Measurements from ENCODE around the gene MTCL1.

The MTCL1 gene

DNA sequence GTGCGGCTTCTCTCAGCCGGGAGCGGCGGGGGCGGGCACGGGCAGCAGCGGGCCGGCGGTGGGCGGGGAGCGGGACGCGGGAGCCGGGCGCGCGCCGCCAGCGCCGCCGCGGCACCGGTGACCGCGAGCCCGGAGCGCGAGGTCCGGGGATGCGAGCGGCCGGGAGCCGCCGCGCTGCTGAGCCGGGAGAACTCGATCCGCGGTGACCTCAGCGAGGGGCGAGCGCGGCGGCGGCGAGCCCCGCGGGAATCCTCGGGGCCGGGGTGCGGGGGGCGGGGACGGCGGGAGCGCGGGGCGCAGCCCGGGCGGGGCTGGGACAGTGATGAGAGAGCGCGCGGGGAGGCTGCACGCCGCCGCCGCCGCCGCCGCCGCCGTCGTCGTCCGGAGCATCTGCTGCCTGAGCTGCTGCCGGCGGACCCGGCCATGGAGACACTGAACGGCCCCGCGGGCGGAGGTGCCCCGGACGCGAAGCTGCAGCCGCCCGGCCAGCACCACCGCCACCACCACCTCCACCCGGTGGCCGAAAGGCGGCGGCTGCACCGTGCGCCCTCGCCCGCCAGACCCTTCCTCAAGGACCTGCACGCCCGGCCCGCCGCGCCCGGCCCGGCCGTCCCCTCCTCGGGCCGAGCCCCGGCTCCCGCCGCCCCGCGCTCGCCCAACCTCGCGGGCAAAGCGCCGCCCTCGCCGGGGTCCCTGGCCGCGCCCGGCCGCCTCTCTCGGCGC is at the start of gene MTCL1:
Gene MTCL1 (plus strand): TSS at position 319 of the 723 bp plus-strand sequence. CDS start 105 bp downstream, at position 424.
- DNase-seq: peak; percentile 70

DNA sequence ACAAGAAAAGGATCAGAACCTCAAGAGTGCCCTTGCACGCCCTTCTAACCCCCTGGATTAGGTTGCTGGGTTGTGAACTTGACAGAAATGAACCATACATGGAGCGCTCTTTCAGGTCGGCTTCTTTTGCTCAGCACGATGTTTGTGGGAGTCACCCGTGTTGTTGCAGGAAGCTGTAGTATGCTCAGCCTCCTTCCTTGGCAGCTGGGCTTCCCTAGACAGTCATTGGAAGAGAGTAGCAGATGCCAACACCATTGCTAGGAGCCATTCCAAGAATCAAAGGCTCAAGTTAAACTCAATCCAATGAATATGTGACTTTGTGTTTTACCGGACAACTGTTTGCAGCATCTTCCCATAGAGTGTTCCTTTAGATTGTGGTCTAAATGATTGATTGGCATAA is 49.1 kb upstream of the MTCL1 start:
- DNase-seq: no peak

GRCh38 chr18:8657050-8657820 is 48.1 kb upstream of the MTCL1 start:
- DNase-seq: no peak

DNA sequence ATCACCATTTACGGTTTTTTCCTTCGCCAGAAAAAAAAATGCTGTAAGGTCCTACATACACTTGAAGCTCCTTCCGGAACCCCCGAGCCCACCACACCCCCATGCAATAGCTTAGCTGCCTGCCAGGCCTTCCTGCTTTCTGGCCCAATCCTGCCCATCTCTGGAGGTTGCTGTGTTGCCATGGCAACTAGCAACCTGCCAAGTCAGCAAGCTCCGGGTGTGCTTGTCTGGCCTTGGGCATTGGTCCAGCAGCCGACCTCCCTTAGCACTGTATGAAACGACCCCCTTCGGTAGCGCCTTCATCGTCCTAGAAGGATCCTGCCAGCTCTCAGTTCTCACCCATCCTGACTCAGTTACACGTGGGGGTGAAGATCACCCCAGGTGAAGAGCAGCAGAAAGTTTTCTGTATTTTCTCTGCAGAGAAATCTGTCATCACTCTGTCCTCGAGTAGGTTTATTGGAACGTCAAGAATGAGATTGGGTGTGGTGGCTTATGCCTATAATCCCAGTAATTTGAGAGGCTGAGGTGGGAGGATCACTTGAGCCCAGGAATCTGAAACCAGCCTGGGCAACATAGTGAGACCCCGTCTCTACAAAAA is 47.4 kb upstream of the MTCL1 start:
- DNase-seq: no peak

GRCh38 chr18:8658858-8659485 is 46.4 kb upstream of the MTCL1 start:
- no peak for DNase-seq

GRCh38 chr18:8659609-8660242 is 45.6 kb upstream of the MTCL1 start:
- DNase-seq: no peak

- no peak for DNase-seq
These were observed 45.0 kb upstream of the MTCL1 start for GRCh38 chr18:8660316-8660715.

DNA sequence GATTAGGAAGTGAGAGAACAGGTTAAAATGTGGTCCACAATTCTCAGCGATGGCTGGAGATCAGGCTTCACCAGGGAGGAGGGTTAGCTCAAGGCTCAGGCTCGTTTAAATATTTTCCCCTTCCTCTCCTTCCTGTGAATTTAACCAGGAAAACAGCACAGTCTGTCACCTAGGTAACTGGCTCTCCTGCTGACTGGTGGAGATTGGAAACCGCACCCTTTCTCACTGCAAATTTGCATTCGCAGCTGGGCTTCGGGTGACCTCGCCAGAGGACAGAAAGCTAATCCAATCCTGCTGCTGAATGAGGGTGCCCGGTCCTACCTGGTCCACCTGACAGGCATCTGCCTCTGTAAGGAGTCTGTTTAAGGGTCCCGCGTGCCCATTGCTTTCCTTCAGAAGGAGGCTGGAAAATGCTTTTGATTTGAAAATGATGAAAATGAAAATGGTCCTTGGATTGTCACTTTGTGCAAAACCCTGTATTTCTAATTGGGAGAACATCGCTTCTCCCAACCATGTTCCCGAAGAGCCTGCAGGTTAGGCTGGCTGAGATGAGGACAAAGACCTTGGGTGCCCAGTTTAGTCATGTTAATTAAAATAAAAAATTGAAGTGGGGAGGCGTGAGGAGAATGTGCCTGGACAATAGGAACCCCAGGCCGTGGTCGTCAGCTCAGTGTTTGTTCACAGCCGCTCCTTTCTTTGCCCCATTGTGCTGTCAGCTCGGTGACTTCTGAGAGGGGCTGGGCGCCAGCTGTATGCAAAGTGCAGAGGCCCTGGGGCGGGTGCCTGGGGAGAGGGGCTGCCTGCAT is 43.4 kb upstream of the MTCL1 start:
- no peak for DNase-seq

GRCh38 chr18:8662560-8663255 is 42.6 kb upstream of the MTCL1 start:
- DNase-seq: no peak

- DNase-seq: no peak
These were observed 37.5 kb upstream of the MTCL1 start for GRCh38 chr18:8667846-8668245.

DNA sequence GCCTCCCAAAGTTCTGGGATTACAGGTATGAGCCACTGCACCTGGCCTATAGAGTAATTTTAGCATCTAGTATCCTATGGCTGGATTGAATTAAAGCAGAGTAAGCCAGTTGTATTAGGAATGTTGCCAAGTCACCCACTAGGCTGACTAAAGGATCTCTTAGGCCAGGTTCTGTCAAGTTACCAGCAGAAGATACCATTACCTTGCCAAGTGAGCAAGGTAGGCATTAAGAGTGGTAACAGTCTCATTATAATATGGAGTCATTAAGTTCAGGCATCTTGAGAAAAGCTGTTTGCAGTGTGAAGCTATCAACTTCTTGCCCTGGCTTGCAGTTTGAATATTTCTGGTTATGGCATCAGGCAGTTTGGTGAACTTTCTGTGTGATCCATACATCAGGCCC is 37.0 kb upstream of the MTCL1 start:
- DNase-seq: no peak

DNA sequence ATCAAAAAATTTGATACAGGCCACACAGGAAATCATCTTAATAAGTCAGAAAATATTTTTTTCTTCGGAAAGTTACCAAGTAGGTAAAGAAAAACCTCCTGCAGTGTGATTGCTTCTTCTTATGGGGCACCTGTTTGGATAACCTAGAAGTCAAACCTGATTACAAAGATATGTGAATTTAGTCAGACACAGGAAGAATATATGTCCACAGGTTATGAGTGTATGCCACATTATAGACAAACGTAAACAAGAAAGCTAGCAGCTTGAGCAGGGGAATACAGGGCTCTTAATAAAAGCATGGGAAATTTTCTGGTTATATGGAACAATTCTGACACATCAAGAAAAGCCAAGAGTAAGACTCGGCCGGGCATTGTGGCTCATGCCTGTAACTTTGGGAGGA is 35.8 kb upstream of the MTCL1 start:
- no peak for DNase-seq

DNA sequence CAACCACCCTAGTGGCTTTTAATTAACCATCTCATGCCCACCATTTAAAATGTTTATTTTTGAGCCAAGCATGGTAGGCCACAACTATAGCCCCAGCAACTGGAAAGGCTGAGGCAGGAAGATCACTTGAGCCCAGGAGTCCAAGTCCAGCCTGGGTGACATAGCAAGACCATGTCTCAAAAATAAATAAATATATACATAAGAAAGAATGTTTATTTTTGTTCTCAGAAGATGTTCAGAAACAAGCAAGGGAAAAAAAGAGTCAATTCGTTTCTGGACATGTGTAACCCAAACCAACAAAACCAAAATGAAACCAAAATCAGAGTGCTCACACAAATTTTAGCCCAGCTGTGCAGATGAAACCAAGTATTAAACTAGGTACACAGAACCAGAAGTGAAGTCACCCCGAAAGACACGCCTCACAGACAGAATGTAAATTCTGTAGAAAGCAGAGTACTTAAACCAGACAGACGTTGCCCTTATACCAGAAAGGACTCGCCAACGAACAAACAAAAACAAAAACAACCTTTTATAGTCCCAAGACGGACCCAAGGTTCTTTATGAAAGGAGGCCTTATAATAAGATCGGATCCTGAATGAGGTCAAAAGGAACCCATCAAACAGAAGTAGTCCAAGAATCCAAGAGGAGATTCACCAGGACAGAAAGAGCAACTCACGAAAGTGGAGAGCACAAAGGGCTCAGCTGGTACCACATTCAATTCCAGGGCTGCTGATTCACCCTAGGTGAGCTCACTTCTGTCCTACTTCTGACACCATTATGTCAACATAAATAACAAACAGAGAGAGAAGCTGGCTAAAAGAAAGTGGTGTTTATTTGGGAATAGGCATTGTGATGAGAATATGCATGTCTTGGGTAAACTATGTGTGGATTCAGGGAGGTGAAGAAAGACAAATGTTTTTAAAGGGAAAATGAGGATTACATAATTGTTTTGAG is 31.8 kb upstream of the MTCL1 start:
- no peak for DNase-seq

GRCh38 chr18:8675057-8675456 is 30.3 kb upstream of the MTCL1 start:
- no peak for DNase-seq

GRCh38 chr18:8681196-8681595 is 24.2 kb upstream of the MTCL1 start:
- DNase-seq: peak; percentile 20

DNA sequence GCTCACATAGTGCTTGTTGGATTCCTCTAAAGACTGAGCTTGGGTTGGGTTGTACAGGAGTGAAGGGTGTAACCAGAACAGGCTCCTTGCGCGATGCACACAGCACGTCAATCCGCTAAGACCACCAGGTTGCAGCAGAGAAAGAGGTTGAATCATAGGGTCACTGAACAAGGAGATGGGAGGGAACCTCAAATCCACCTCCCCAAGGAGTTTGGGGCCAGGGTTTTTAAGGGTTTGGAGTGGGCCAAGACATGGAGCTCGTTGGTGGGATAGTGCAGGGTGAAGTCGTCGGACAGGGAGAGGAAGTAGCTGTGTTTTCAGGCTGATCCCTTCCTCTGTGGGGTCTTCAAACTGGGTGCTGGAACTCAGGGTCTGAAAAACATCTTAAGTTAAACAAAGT is 20.8 kb upstream of the MTCL1 start:
- no peak for DNase-seq

DNA sequence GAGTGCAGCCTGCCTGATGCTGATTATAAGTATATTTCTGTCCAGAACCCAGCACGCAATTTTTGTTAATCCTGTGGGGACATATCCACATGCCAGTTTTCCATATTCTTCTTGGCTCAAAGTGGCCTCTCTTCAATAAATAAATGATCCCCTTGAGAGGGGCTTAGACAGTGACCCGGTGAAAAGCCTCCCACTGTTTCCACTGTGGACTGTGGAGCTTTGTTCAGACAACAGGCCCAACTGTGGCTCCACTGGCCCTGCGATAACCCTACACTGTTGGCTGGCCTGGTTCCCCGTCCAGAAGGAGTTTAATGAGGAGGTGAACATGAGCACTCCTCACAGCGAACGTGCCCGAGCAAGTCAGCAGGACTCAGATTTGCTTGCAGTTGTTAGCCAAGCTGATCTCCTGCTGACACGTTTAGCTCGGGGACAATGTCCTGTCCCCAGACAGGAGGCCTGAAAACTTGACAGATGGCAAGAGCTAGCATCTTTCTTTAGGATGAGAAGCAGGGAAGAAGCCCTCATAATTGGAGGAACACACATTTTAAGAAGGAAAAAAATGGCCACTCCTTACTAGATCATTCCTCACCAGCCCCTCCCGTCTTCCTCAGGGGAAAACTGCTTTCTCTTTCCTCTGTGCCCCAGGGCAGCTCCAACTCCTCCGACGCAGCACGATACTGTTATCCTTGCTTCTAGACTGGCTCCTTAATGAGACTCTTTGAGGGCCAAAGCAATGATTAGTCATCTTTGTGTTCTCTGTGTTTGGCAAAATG is 20.0 kb upstream of the MTCL1 start:
- no peak for DNase-seq

DNA sequence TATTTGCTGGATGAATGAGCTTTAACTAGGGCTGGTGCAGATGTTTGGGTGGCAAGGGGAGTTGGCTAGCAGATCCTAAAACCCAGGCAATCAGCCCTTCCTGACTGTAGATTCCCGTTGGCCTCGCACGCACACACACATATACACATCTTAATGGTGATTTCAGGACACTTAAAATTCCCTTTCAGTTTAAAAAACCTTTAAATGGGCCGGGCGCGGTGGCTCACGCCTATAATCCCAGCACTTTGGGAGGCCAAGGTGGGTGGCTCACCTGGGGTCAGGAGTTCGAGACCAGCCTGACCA is 19.5 kb upstream of the MTCL1 start:
- no peak for DNase-seq

- no peak for DNase-seq
These were observed 18.7 kb upstream of the MTCL1 start for GRCh38 chr18:8686611-8687010.
